GM12878 (cell line): Measurements from ENCODE around the gene ZNF101. TPM values are rescaled to one million over a fixed set of nuclear protein-coding genes. Genes with fewer than 3 reads are reported as not detected.

ENCODE experiments used
- BACH1 ChIP-seq: fragments of 450-650 bp; IDR thresholded peaks from 2 replicates; pipeline ENCODE4 v1.6.1; 2017; ENCODE audit warnings: mild to moderate bottlenecking, borderline replicate concordance
- CBX3 ChIP-seq: fragments of 200-600 bp; sonication (generic); IDR thresholded peaks from 2 replicates; pipeline ENCODE4 v1.6.1; 2016; ENCODE audit warnings: low read depth, borderline replicate concordance
- ELK1 ChIP-seq: IDR thresholded peaks from 2 replicates; pipeline ENCODE4 v1.6.1; 2012; ENCODE audit warnings: low read depth, low read length, improper control_type of control experiment
- EZH2 ChIP-seq: IDR thresholded peaks from 2 replicates; pipeline ENCODE4 v1.6.1; 2012; ENCODE audit warnings: low read depth, mild to moderate bottlenecking, control low read depth, inconsistent platforms, low read length, borderline replicate concordance; ENCODE audit not compliant: control insufficient read depth
- IKZF1 ChIP-seq: fragments of 450-650 bp; conservative IDR thresholded peaks from 2 replicates; pipeline ENCODE4 v1.6.1; 2017; ENCODE audit warnings: antibody characterized with exemption, mild to moderate bottlenecking
- IRF4 ChIP-seq: IDR thresholded peaks from 2 replicates; pipeline ENCODE4 v1.6.1; 2011; ENCODE audit warnings: low read depth, low read length
- NFYA ChIP-seq: IDR thresholded peaks from 2 replicates; pipeline ENCODE4 v1.6.1; 2011; ENCODE audit warnings: low read depth, mild to moderate bottlenecking, low read length, improper control_type of control experiment, borderline replicate concordance
- NR2C1 ChIP-seq: fragments of 450-650 bp; IDR thresholded peaks from 2 replicates; pipeline ENCODE4 v1.6.1; 2017; ENCODE audit warnings: antibody characterized with exemption, mild to moderate bottlenecking, moderate library complexity
- POLR2AphosphoS5 ChIP-seq: IDR thresholded peaks from 2 replicates; pipeline ENCODE4 v1.6.1; 2011; ENCODE audit warnings: mild to moderate bottlenecking, low read length, inconsistent platforms
- RB1 ChIP-seq: fragments of 450-650 bp; formaldehyde crosslinking; IDR thresholded peaks from 2 replicates; pipeline ENCODE4 v1.6.1; 2017; ENCODE audit warnings: mild to moderate bottlenecking, borderline replicate concordance
- RFX5 ChIP-seq: IDR thresholded peaks from 2 replicates; pipeline ENCODE4 v1.6.1; 2011; ENCODE audit warnings: low read depth, low read length, improper control_type of control experiment
- SIN3A ChIP-seq: IDR thresholded peaks from 2 replicates; pipeline ENCODE4 v1.6.1; 2012; ENCODE audit warnings: low read depth, low read length, improper control_type of control experiment
- SUZ12 ChIP-seq: fragments of 200-600 bp; sonication (generic); IDR thresholded peaks from one replicate; pipeline ENCODE4 v1.6.1; 2018; ENCODE audit warnings: antibody characterized with exemption, mild to moderate bottlenecking; ENCODE audit not compliant: unreplicated experiment
- TAF1 ChIP-seq: IDR thresholded peaks from 2 replicates; pipeline ENCODE4 v1.6.1; 2011; ENCODE audit warnings: mild to moderate bottlenecking, low read depth, low read length, borderline replicate concordance
- ZBTB40 ChIP-seq: fragments of 450-650 bp; IDR thresholded peaks from 2 replicates; pipeline ENCODE4 v1.6.1; 2016; ENCODE audit warnings: mild to moderate bottlenecking, moderate library complexity, borderline replicate concordance
- polyA plus RNA-seq, 11 experiments: library from polyadenylated mRNA; depleted of rRNA in 4 of 11; unstranded in 6 of 11; stranded (reverse) in 5 of 11; fragments of >200 nt; fragmentation: Nextera tagmentation in 4 of 11; fragmentation: Illumina TruSeq in 1 of 11; extraction: Ambion mirVana in 4 of 11; extraction: Trizol in 1 of 11; gene quantifications; 1 replicate in 1 of 11; 2 replicates in 10 of 11; pipeline versions ENCODE4 v1.2.1 to v1.2.3, GENCODE V29; 2011 to 2016; ENCODE audit warnings: inconsistent platforms in 2 of 11, missing spikeins in 2 of 11, low read depth in 1 of 11
- total RNA-seq, 4 experiments: library from RNA; depleted of rRNA in 3 of 4; stranded (reverse); fragments of >200 nt in 3 of 4; fragmentation: Illumina TruSeq in 1 of 4; extraction: Trizol in 1 of 4; gene quantifications; 2 replicates each; pipeline versions ENCODE4 v1.2.1 to v1.2.3, GENCODE V29; 2013 to 2021
- TF ChIP-seq, protein P1 (sequence below): fragments of 450-650 bp; IDR thresholded peaks from 2 replicates; pipeline ENCODE4 v1.6.1; 2018; ENCODE audit warnings: mild to moderate bottlenecking, low read depth, moderate library complexity; ENCODE audit not compliant: partially characterized antibody
- TF ChIP-seq, protein P2 (sequence below): fragments of 450-650 bp; IDR thresholded peaks from 2 replicates; pipeline ENCODE4 v1.6.1; 2017; ENCODE audit warnings: low read depth, mild to moderate bottlenecking, moderate library complexity
- TF ChIP-seq, protein P3 (sequence below): IDR thresholded peaks from 2 replicates; pipeline ENCODE4 v1.6.1; 2011; ENCODE audit warnings: borderline replicate concordance, low read depth, mild to moderate bottlenecking, moderate library complexity, mixed read lengths, low read length; ENCODE audit not compliant: insufficient read depth; ENCODE audit errors: extremely low read length

Gene ZNF101
- total and polyA plus RNA-seq, 10 of the 15 experiments (the other 5 are each of a cell fraction or from before 2014, with no cell fraction given), result 15.2 to 40.5 (median 19.8) TPM

GRCh38 chr19:19661675-19662251, 6.9 kb upstream of the ZNF101 start (continued):
- TF ChIP-seq SIN3A (peak; percentile 56; the same call in 1 of the 2 replicates), RFX5 (no peak; the same call in 1 of the 2 replicates), TAF1 (peak; percentile 67), EZH2 (no peak), IRF4 (peak; percentile 52; the same call in 1 of the 2 replicates), POLR2AphosphoS5 (peak; percentile 93), NFYA (no peak), ZBTB40 (no peak), NR2C1 (no peak), CBX3 (no peak), SUZ12 (no peak), IKZF1 (peak; percentile 24; the same call in 1 of the 2 replicates), BACH1 (no peak), RB1 (no peak; the same call in 1 of the 2 replicates), ELK1 (no peak; the same call in 1 of the 2 replicates)
- TF ChIP-seq, protein P1, sequence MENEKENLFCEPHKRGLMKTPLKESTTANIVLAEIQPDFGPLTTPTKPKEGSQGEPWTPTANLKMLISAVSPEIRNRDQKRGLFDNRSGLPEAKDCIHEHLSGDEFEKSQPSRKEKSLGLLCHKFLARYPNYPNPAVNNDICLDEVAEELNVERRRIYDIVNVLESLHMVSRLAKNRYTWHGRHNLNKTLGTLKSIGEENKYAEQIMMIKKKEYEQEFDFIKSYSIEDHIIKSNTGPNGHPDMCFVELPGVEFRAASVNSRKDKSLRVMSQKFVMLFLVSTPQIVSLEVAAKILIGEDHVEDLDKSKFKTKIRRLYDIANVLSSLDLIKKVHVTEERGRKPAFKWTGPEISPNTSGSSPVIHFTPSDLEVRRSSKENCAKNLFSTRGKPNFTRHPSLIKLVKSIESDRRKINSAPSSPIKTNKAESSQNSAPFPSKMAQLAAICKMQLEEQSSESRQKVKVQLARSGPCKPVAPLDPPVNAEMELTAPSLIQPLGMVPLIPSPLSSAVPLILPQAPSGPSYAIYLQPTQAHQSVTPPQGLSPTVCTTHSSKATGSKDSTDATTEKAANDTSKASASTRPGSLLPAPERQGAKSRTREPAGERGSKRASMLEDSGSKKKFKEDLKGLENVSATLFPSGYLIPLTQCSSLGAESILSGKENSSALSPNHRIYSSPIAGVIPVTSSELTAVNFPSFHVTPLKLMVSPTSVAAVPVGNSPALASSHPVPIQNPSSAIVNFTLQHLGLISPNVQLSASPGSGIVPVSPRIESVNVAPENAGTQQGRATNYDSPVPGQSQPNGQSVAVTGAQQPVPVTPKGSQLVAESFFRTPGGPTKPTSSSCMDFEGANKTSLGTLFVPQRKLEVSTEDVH, result no peak
- TF ChIP-seq, protein P2, sequence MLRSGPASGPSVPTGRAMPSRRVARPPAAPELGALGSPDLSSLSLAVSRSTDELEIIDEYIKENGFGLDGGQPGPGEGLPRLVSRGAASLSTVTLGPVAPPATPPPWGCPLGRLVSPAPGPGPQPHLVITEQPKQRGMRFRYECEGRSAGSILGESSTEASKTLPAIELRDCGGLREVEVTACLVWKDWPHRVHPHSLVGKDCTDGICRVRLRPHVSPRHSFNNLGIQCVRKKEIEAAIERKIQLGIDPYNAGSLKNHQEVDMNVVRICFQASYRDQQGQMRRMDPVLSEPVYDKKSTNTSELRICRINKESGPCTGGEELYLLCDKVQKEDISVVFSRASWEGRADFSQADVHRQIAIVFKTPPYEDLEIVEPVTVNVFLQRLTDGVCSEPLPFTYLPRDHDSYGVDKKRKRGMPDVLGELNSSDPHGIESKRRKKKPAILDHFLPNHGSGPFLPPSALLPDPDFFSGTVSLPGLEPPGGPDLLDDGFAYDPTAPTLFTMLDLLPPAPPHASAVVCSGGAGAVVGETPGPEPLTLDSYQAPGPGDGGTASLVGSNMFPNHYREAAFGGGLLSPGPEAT, result peak; percentile 72; the same call in 1 of the 2 replicates
- TF ChIP-seq, protein P3, sequence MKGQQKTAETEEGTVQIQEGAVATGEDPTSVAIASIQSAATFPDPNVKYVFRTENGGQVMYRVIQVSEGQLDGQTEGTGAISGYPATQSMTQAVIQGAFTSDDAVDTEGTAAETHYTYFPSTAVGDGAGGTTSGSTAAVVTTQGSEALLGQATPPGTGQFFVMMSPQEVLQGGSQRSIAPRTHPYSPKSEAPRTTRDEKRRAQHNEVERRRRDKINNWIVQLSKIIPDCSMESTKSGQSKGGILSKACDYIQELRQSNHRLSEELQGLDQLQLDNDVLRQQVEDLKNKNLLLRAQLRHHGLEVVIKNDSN, result no peak
